Endothelial cell (in vitro differentiated cells): Measurements from ENCODE around the gene GMFB. TPM values are rescaled to one million over a fixed set of nuclear protein-coding genes. Genes with fewer than 3 reads are reported as not detected.
A peak's percentile ranks its signal among the peaks of the same experiment; 100 is the strongest.

Experiments
- DNase-seq: peaks from one replicate; pipeline ENCODE4 v3.0.0; 2021; ENCODE audit warnings: low spot score
- H3K27ac Mint-ChIP-seq: one replicate; pipeline ENCODE4 v1.8.0; 2021; ENCODE audit warnings: mixed read lengths, inconsistent platforms; ENCODE audit not compliant: unreplicated experiment
- H3K27me3 Mint-ChIP-seq: one replicate; pipeline ENCODE4 v1.8.0; 2021; ENCODE audit warnings: mild to moderate bottlenecking, moderate library complexity, mixed read lengths, inconsistent platforms; ENCODE audit not compliant: unreplicated experiment
- H3K36me3 Mint-ChIP-seq: one replicate; pipeline ENCODE4 v1.8.0; 2021; ENCODE audit warnings: mild to moderate bottlenecking, low read depth, mixed read lengths, inconsistent platforms; ENCODE audit not compliant: unreplicated experiment
- H3K4me1 Mint-ChIP-seq: one replicate; pipeline ENCODE4 v1.8.0; 2021; ENCODE audit warnings: mild to moderate bottlenecking, mixed read lengths, inconsistent platforms; ENCODE audit not compliant: unreplicated experiment
- H3K4me3 Mint-ChIP-seq: one replicate; pipeline ENCODE4 v1.8.0; 2021; ENCODE audit warnings: mild to moderate bottlenecking, mixed read lengths, inconsistent platforms; ENCODE audit not compliant: unreplicated experiment
- H3K9me3 Mint-ChIP-seq: one replicate; pipeline ENCODE4 v1.8.0; 2021; ENCODE audit warnings: mixed read lengths, inconsistent platforms; ENCODE audit not compliant: unreplicated experiment
- CTCF ChIP-seq: fragments of 200-600 bp; sonication (generic); IDR thresholded peaks from one replicate; pipeline ENCODE4 v1.5.0; 2021; ENCODE audit warnings: antibody characterized with exemption; ENCODE audit not compliant: unreplicated experiment
- total RNA-seq: library from RNA; stranded (reverse); fragmentation: NEBNext Ultra II Directional; extraction: Animal tissue kit (Norgen Biotek cat#: 25700); gene quantifications from one replicate; pipeline ENCODE4 v1.2.1, GENCODE V29; 2021; ENCODE audit not compliant: unreplicated experiment

GMFB gene
- total RNA-seq, 1 donor from 2014 or later: 86.2 TPM

- H3K36me3 Mint-ChIP-seq: no peaks in the 10 kb centered on the region
- peaks cover 2% of the 10 kb centered on the region for H3K27me3 Mint-ChIP-seq
- H3K4me1 Mint-ChIP-seq: peaks cover 31% of the 10 kb centered on the region
- TF ChIP-seq CTCF: no peak
- no peak overlapping the region for H3K4me3 Mint-ChIP-seq
- H3K27ac Mint-ChIP-seq: peak overlapping the region; percentile 44
- no peaks in the 10 kb centered on the region for H3K9me3 Mint-ChIP-seq
- peak; percentile 9 for DNase-seq
These were observed 13.8 kb upstream of the GMFB start for GRCh38 chr14:54502602-54503001.

DNA sequence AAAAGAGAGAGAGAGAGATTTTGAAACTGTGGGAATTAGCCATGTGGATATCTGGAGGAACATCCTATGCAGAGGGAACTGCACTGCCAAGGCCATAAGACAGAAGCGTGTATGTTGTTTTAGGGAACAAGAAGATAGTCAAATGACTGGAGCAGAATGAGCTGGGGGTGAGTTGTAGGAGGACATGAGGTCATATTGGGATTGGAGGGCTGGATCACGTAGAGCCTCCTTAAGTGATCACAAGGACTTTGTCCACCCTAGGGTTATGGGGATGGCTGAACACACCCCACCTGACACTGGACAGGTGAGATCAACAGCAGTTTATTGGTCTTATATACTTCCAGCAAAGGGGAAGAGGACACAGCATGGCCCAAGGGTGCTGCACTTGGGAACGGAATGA, 12.7 kb upstream of the GMFB start:
- no peaks in the 10 kb centered on the region for H3K9me3 Mint-ChIP-seq
- peaks cover 31% of the 10 kb centered on the region for H3K4me1 Mint-ChIP-seq
- no peaks in the 10 kb centered on the region for H3K36me3 Mint-ChIP-seq
- no peak for DNase-seq
- no peak overlapping the region for H3K4me3 Mint-ChIP-seq
- peaks cover 2% of the 10 kb centered on the region for H3K27me3 Mint-ChIP-seq
- no peak for TF ChIP-seq CTCF
- no peak overlapping the region for H3K27ac Mint-ChIP-seq

- Mint-ChIP-seq H3K36me3 (no peaks in the 10 kb centered on the region), H3K4me1 (peaks cover 31% of the 10 kb centered on the region), H3K9me3 (no peaks in the 10 kb centered on the region), H3K27me3 (peaks cover 2% of the 10 kb centered on the region), H3K4me3 (no peak overlapping the region), H3K27ac (no peak overlapping the region)
- no peak for TF ChIP-seq CTCF
- DNase-seq: no peak
These were observed 12.0 kb upstream of the GMFB start for GRCh38 chr14:54500744-54501143.

- TF ChIP-seq CTCF: no peak
- DNase-seq: no peak
These were observed 9.8 kb upstream of the GMFB start for GRCh38 chr14:54498579-54498978.

DNA sequence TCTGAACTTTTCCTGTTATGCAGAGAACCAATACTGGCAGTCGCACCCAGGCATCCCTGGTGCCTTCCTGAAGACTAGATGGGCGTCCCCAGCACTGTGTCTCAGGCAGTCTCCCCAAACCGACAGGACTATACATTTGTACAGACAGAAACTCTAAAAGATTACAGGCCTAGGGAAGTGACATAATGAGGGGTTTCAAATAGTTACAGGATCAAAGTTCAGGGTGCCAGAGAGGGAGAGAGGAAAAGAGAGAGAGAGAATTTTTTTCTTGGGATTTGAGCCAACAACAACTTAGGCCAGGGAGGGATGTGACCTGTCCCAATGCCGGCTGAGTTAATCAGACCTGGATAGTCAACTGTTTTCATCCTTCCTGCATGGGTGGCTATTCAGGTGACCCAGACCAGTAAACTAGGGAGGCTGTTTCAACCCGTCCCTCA, 9.3 kb upstream of the GMFB start:
- no peak overlapping the region for H3K4me3 Mint-ChIP-seq
- no peak for TF ChIP-seq CTCF
- no peaks in the 10 kb centered on the region for H3K36me3 Mint-ChIP-seq
- peak overlapping the region; percentile 65 for H3K27ac Mint-ChIP-seq
- peaks cover 31% of the 10 kb centered on the region for H3K4me1 Mint-ChIP-seq
- H3K9me3 Mint-ChIP-seq: no peaks in the 10 kb centered on the region
- no peaks in the 10 kb centered on the region for H3K27me3 Mint-ChIP-seq
- DNase-seq: no peak

More at GRCh38 chr14:54498579-54498978, 9.8 kb upstream of the GMFB start:
- H3K36me3 Mint-ChIP-seq: no peaks in the 10 kb centered on the region
- H3K27me3 Mint-ChIP-seq: no peaks in the 10 kb centered on the region
- H3K4me1 Mint-ChIP-seq: peaks cover 31% of the 10 kb centered on the region
- H3K4me3 Mint-ChIP-seq: no peak overlapping the region
- H3K27ac Mint-ChIP-seq: peak overlapping the region; percentile 65
- no peaks in the 10 kb centered on the region for H3K9me3 Mint-ChIP-seq
